Fibroblast of lung (primary cell): ENCODE results near the gene TMEM250.

ENCODE experiments used
- EZH2 ChIP-seq: IDR thresholded peaks from 2 replicates; pipeline ENCODE4 v1.5.1; 2012; ENCODE audit warnings: low read length, control low read depth, mild to moderate bottlenecking; ENCODE audit errors: missing control alignments
- TF ChIP-seq, protein P1 (sequence below), 2 donors: IDR thresholded peaks in 1 of 2; conservative IDR thresholded peaks in 1 of 2; 1 replicate in 1 of 2; 2 replicates in 1 of 2; pipeline ENCODE4 v1.5.1; 2011 to 2012; ENCODE audit warnings: low read length in 2 of 2, control low read depth in 1 of 2, inconsistent platforms in 1 of 2, low read depth in 1 of 2, mild to moderate bottlenecking in 1 of 2

GRCh38 chr9:136114610-136115009, 4.1 kb downstream of the TMEM250 start:
- TF ChIP-seq, protein P1, sequence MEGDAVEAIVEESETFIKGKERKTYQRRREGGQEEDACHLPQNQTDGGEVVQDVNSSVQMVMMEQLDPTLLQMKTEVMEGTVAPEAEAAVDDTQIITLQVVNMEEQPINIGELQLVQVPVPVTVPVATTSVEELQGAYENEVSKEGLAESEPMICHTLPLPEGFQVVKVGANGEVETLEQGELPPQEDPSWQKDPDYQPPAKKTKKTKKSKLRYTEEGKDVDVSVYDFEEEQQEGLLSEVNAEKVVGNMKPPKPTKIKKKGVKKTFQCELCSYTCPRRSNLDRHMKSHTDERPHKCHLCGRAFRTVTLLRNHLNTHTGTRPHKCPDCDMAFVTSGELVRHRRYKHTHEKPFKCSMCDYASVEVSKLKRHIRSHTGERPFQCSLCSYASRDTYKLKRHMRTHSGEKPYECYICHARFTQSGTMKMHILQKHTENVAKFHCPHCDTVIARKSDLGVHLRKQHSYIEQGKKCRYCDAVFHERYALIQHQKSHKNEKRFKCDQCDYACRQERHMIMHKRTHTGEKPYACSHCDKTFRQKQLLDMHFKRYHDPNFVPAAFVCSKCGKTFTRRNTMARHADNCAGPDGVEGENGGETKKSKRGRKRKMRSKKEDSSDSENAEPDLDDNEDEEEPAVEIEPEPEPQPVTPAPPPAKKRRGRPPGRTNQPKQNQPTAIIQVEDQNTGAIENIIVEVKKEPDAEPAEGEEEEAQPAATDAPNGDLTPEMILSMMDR (conservative IDR thresholded peaks at IDR 0.05 in 1 of 2, IDR thresholded peaks at IDR 0.05 in 1 of 2; ENCODE audit: low read depth in 1 of 2, low read length in 2 of 2): no peak
- no peak for TF ChIP-seq EZH2
